Right lung (tissue), 10 donors: ENCODE results near the gene TYMS. TPM values are rescaled to one million over a fixed set of nuclear protein-coding genes. Genes with fewer than 3 reads are reported as not detected.

Experiments
- DNase-seq, 2 donors: peaks; one replicate each; pipeline ENCODE4 v3.0.0-alpha.2; 2013
- long read RNA-seq, 8 donors: transcript quantifications; one replicate each; lab custom pipeline, GENCODE V29; 2026
- polyA plus RNA-seq, 5 donors: library from polyadenylated mRNA; unstranded; fragments of 120-200 nt; gene quantifications; one replicate each; pipeline versions ENCODE4 v1.2.1 to v1.2.3, GENCODE V29; 2013; ENCODE audit warnings: inconsistent platforms in 1 of 5, low replicate concordance in 1 of 5; ENCODE audit not compliant: insufficient read length in 5 of 5, insufficient read depth in 1 of 5

Gene TYMS
- polyA plus RNA-seq: 100 to 1,000 TPM; 109 to 204 (median 133) TPM
- long read RNA-seq, donor 1, transcript TYMS-203 (7 exons, 1,662 nt): major isoform, 60 of 157 reads
- long read RNA-seq, donor 1, partial matches to known transcripts: 92 of 157 reads
- long read RNA-seq, donor 1, other reads (novel, unspliced or antisense): 0 of 157 reads
- long read RNA-seq, donor 2, transcript TYMS-203 (7 exons, 1,662 nt): major isoform, 66 of 72 reads
- long read RNA-seq, donor 2, partial matches to known transcripts: 5 of 72 reads
- long read RNA-seq, donor 2, other reads (novel, unspliced or antisense): 0 of 72 reads
- long read RNA-seq, donor 3, transcript TYMS-203 (7 exons, 1,662 nt): major isoform, 50 of 440 reads
- long read RNA-seq, donor 3, partial matches to known transcripts: 383 of 440 reads
- long read RNA-seq, donor 3, other reads (novel, unspliced or antisense): 5 of 440 reads
- long read RNA-seq, donor 4, transcript TYMS-203 (7 exons, 1,662 nt): major isoform, 26 of 60 reads
- long read RNA-seq, donor 4, partial matches to known transcripts: 32 of 60 reads
- long read RNA-seq, donor 4, other reads (novel, unspliced or antisense): 0 of 60 reads
- long read RNA-seq, donor 5, transcript TYMS-203 (7 exons, 1,662 nt): major isoform, 85 of 151 reads
- long read RNA-seq, donor 5, partial matches to known transcripts: 66 of 151 reads
- long read RNA-seq, donor 5, other reads (novel, unspliced or antisense): 0 of 151 reads
- long read RNA-seq, donor 6, transcript TYMS-203 (7 exons, 1,662 nt): major isoform, 37 of 80 reads
- long read RNA-seq, donor 6, partial matches to known transcripts: 42 of 80 reads
- long read RNA-seq, donor 6, other reads (novel, unspliced or antisense): 0 of 80 reads
- long read RNA-seq, donor 7, transcript TYMS-203 (7 exons, 1,662 nt): major isoform, 25 of 79 reads
- long read RNA-seq, donor 7, partial matches to known transcripts: 54 of 79 reads
- long read RNA-seq, donor 7, other reads (novel, unspliced or antisense): 0 of 79 reads
- long read RNA-seq, donor 8, transcript TYMS-203 (7 exons, 1,662 nt): major isoform, 49 of 59 reads
- long read RNA-seq, donor 8, partial matches to known transcripts: 8 of 59 reads
- long read RNA-seq, donor 8, other reads (novel, unspliced or antisense): 0 of 59 reads

GRCh38 chr18:657311-658000 lies at the start of gene TYMS:
Gene TYMS, plus strand, starts transcription at chr18:657653. Its CDS starts 90 bp downstream, at chr18:657743.
- DNase-seq: peak; percentile 66 to 68

- DNase-seq: no peak
Measured at GRCh38 chr18:607930-608329, 49.5 kb upstream of the TYMS start.

GRCh38 chr18:610214-610928 lies 47.1 kb upstream of the TYMS start:
- peak; percentile 76 to 77 for DNase-seq

GRCh38 chr18:612156-612555 lies 45.3 kb upstream of the TYMS start:
- DNase-seq: no peak

GRCh38 chr18:614193-614592 lies 43.3 kb upstream of the TYMS start:
- no peak for DNase-seq

- DNase-seq: no peak
Measured at GRCh38 chr18:615092-615521, 42.3 kb upstream of the TYMS start.

- no peak for DNase-seq
Measured at GRCh38 chr18:615773-616172, 41.7 kb upstream of the TYMS start.

GRCh38 chr18:616380-616995 lies 41.0 kb upstream of the TYMS start:
- no peak for DNase-seq

GRCh38 chr18:617970-618504 lies 39.4 kb upstream of the TYMS start:
- DNase-seq: no peak

- no peak for DNase-seq
Measured at GRCh38 chr18:618618-619017, 38.8 kb upstream of the TYMS start.

GRCh38 chr18:621291-622043 lies 36.0 kb upstream of the TYMS start:
- DNase-seq: peak; percentile 78 to 80

GRCh38 chr18:622289-622688 lies 35.2 kb upstream of the TYMS start:
- no peak for DNase-seq

- no peak for DNase-seq
Measured at GRCh38 chr18:623761-624620, 33.5 kb upstream of the TYMS start.

- DNase-seq: peak in 1 of 2 donors; percentile 65
Measured at GRCh38 chr18:627231-627630, 30.2 kb upstream of the TYMS start.

- no peak for DNase-seq
Measured at GRCh38 chr18:629269-630150, 27.9 kb upstream of the TYMS start.

- DNase-seq: no peak
Measured at GRCh38 chr18:631560-631959, 25.9 kb upstream of the TYMS start.

GRCh38 chr18:634551-635045 lies 22.9 kb upstream of the TYMS start:
- no peak for DNase-seq
